Measurements from ENCODE around the gene HSPD1.

DNA sequence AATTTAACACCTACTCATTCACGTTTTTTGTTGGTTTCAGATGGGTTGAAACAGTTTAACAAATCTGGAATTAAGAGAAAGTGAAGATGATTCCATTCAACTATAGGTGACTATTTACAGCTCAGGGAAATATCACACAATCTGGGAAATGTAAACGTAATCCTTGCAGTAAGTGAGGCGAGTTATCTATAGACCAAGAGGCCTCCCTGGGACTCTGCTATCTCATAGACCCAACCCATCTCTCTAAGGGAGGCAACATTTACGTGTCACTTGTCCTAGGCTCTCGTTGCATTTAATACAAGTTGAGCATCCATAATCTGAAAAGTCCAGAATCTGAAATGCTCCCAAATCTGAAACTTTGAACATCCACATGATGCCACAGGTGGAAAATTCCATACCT is 14.3 kb upstream of the HSPD1 start:
- TF ChIP-seq RAD21 (IDR thresholded peaks at IDR 0.05; ENCODE audit: low read depth) (no peak), TCF12 (IDR thresholded peaks at IDR 0.05; ENCODE audit: low read depth) (no peak), CREB1 (IDR thresholded peaks at IDR 0.05; ENCODE audit: low read depth) (no peak), YY1 (IDR thresholded peaks at IDR 0.05; ENCODE audit: low read depth) (no peak), TEAD4 (IDR thresholded peaks at IDR 0.05) (no peak), EP300 (IDR thresholded peaks at IDR 0.05; ENCODE audit: borderline replicate concordance) (no peak), FOXM1 (IDR thresholded peaks at IDR 0.05; ENCODE audit: borderline replicate concordance, low read depth) (no peak), MAX (IDR thresholded peaks at IDR 0.05) (no peak)
- TF ChIP-seq, protein P1, sequence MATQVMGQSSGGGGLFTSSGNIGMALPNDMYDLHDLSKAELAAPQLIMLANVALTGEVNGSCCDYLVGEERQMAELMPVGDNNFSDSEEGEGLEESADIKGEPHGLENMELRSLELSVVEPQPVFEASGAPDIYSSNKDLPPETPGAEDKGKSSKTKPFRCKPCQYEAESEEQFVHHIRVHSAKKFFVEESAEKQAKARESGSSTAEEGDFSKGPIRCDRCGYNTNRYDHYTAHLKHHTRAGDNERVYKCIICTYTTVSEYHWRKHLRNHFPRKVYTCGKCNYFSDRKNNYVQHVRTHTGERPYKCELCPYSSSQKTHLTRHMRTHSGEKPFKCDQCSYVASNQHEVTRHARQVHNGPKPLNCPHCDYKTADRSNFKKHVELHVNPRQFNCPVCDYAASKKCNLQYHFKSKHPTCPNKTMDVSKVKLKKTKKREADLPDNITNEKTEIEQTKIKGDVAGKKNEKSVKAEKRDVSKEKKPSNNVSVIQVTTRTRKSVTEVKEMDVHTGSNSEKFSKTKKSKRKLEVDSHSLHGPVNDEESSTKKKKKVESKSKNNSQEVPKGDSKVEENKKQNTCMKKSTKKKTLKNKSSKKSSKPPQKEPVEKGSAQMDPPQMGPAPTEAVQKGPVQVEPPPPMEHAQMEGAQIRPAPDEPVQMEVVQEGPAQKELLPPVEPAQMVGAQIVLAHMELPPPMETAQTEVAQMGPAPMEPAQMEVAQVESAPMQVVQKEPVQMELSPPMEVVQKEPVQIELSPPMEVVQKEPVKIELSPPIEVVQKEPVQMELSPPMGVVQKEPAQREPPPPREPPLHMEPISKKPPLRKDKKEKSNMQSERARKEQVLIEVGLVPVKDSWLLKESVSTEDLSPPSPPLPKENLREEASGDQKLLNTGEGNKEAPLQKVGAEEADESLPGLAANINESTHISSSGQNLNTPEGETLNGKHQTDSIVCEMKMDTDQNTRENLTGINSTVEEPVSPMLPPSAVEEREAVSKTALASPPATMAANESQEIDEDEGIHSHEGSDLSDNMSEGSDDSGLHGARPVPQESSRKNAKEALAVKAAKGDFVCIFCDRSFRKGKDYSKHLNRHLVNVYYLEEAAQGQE (IDR thresholded peaks at IDR 0.05; ENCODE audit: low read depth) = no peak
- TF ChIP-seq, protein P2, sequence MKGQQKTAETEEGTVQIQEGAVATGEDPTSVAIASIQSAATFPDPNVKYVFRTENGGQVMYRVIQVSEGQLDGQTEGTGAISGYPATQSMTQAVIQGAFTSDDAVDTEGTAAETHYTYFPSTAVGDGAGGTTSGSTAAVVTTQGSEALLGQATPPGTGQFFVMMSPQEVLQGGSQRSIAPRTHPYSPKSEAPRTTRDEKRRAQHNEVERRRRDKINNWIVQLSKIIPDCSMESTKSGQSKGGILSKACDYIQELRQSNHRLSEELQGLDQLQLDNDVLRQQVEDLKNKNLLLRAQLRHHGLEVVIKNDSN (IDR thresholded peaks at IDR 0.05) = no peak

All from Ishikawa (cell line).